B cell (primary cell): ENCODE measurements around the gene TTLL5. TPM values are rescaled to one million over a fixed set of nuclear protein-coding genes. Genes with fewer than 3 reads are reported as not detected.

Source experiments
- ATAC-seq: fragments of 200-7000 bp; cut with Tn5 transposase; one replicate; pipeline ENCODE4 v1.10.0; 2021; ENCODE audit warnings: low read depth, mild to moderate bottlenecking, moderate number of reproducible peaks, moderate library complexity
- CTCF ChIA-PET: fragments of 350-600 bp; sonication (Branson Sonifier 250); formaldehyde crosslinking; loops from one replicate; lab custom pipeline; 2021; ENCODE audit warnings: antibody characterized with exemption, inconsistent platforms; lab: Charles Lee
- POLR2A ChIA-PET: fragments of 350-600 bp; sonication (Branson Sonifier 250); formaldehyde crosslinking; loops from one replicate; lab custom pipeline; 2021; ENCODE audit warnings: antibody characterized with exemption; lab: Charles Lee
- DNase-seq: peaks from one replicate; pipeline ENCODE4 v3.0.0; 2013
- H2AFZ ChIP-seq: 2 replicates; pipeline ENCODE4 v1.6.1; 2012; ENCODE audit warnings: mild to moderate bottlenecking, low read depth, low read length; ENCODE audit not compliant: insufficient read depth, poor library complexity, severe bottlenecking
- H3K27ac ChIP-seq, 2 donors: 1 replicate in 1 of 2; 2 replicates in 1 of 2; pipeline ENCODE4 v1.5.1; 2012 to 2013; ENCODE audit warnings: low read length in 2 of 2, mild to moderate bottlenecking in 2 of 2, moderate library complexity in 1 of 2
- H3K27me3 ChIP-seq, 4 experiments: fragments of 200-600 bp in 1 of 4; sonication (generic) in 1 of 4; replicated peaks in 1 of 4; 1 replicate in 2 of 4; 2 replicates in 2 of 4; pipeline versions ENCODE4 v1.6.1 to v1.7.0; 2013 to 2016; ENCODE audit warnings: low read length in 3 of 4, mild to moderate bottlenecking in 2 of 4, mixed read lengths in 1 of 4, moderate library complexity in 1 of 4; ENCODE audit not compliant: insufficient read depth in 4 of 4, control insufficient read depth in 3 of 4; ENCODE audit errors: control extremely low read depth in 1 of 4
- H3K36me3 ChIP-seq, 2 experiments: replicated peaks in 1 of 2; 1 replicate in 1 of 2; 2 replicates in 1 of 2; pipeline versions ENCODE4 v1.6.1 to v1.7.1; 2013; ENCODE audit warnings: low read length in 1 of 2; ENCODE audit not compliant: insufficient read depth in 2 of 2, control insufficient read depth in 1 of 2; ENCODE audit errors: control extremely low read depth in 1 of 2, extremely low read depth in 1 of 2
- H3K4me1 ChIP-seq, 2 donors: fragments of 200-600 bp in 1 of 2; sonication (generic) in 1 of 2; 1 replicate in 1 of 2; 2 replicates in 1 of 2; pipeline versions ENCODE4 v1.5.1 to v1.6.1; 2013 to 2017; ENCODE audit warnings: low read length in 2 of 2; ENCODE audit not compliant: control insufficient read depth in 2 of 2, insufficient read depth in 2 of 2
- H3K4me2 ChIP-seq: replicated peaks from 2 replicates; pipeline ENCODE3; 2012; ENCODE audit warnings: mild to moderate bottlenecking, low read depth, low read length; ENCODE audit not compliant: poor library complexity, severe bottlenecking
- H3K4me3 ChIP-seq, 5 experiments: fragments of 200-600 bp in 1 of 5; sonication (generic) in 1 of 5; 1 replicate in 3 of 5; 2 replicates in 2 of 5; pipeline versions ENCODE4 v1.5.1 to v1.7.0; 2011 to 2016; ENCODE audit warnings: low read length in 4 of 5, mild to moderate bottlenecking in 4 of 5, low read depth in 2 of 5, control low read depth in 1 of 5, moderate library complexity in 1 of 5; ENCODE audit not compliant: insufficient read depth in 1 of 5; ENCODE audit errors: control extremely low read depth in 1 of 5, extremely low read depth in 1 of 5
- H3K79me2 ChIP-seq: fragments of 200-600 bp; sonication (generic); one replicate; pipeline ENCODE4 v1.6.0; 2016; ENCODE audit warnings: low read length; ENCODE audit not compliant: control insufficient read depth, insufficient read depth
- H3K9ac ChIP-seq: fragments of 200-600 bp; sonication (generic); 2 replicates; pipeline ENCODE4 v1.6.1; 2017; ENCODE audit warnings: mild to moderate bottlenecking, low read length, moderate library complexity
- H3K9me3 ChIP-seq, 3 donors: one replicate each; pipeline versions ENCODE4 v1.6.1 to v1.7.1; 2013; ENCODE audit warnings: low read length in 2 of 3; ENCODE audit not compliant: control insufficient read depth in 2 of 3, insufficient read depth in 1 of 3; ENCODE audit errors: control extremely low read depth in 1 of 3
- H4K20me1 ChIP-seq: 2 replicates; pipeline ENCODE4 v1.6.0; 2012; ENCODE audit warnings: mild to moderate bottlenecking, low read length; ENCODE audit not compliant: insufficient read depth, control insufficient read depth, poor library complexity, severe bottlenecking
- H3K27ac Mint-ChIP-seq: one replicate; pipeline ENCODE4 v1.8.0; 2021; ENCODE audit warnings: mixed read lengths
- H3K27me3 Mint-ChIP-seq: one replicate; pipeline ENCODE4 v1.8.0; 2021; ENCODE audit warnings: mixed read lengths
- H3K4me1 Mint-ChIP-seq: one replicate; pipeline ENCODE4 v1.8.0; 2021; ENCODE audit warnings: mixed read lengths
- H3K4me3 Mint-ChIP-seq: one replicate; pipeline ENCODE4 v1.8.0; 2021; ENCODE audit warnings: mixed read lengths
- H3K9me3 Mint-ChIP-seq: one replicate; pipeline ENCODE4 v1.8.0; 2022; ENCODE audit warnings: mixed read lengths; ENCODE audit not compliant: insufficient read depth
- CTCF ChIP-seq: fragments of 200-600 bp; IDR thresholded peaks from one replicate; pipeline ENCODE4 v1.8.0; 2022; ENCODE audit warnings: antibody characterized with exemption, mild to moderate bottlenecking
- EZH2 ChIP-seq: IDR thresholded peaks from 2 replicates; pipeline ENCODE4 v1.6.1; 2012; ENCODE audit warnings: borderline replicate concordance, low read depth, mild to moderate bottlenecking, moderate library complexity, low read length; ENCODE audit not compliant: insufficient read depth, poor library complexity, severe bottlenecking
- WGBS: methylation state at CpG from one replicate; pipeline ENCODE4 v1.1.5; 2013; ENCODE audit warnings: missing lambda C conversion rate; ENCODE audit not compliant: insufficient coverage; 5-methylcytosine and 5-hydroxymethylcytosine counted together
- intact Hi-C: fragments of 100-400 bp; cut with micrococcal nuclease; formaldehyde crosslinking; loops from one replicate; pipeline ENCODE4 v1.10.0; 2022
- polyA plus RNA-seq: library from polyadenylated mRNA; depleted of rRNA; stranded (reverse); fragments of >200 nt; gene quantifications from 2 replicates; pipeline ENCODE4 v1.2.3, GENCODE V29; 2012
- total RNA-seq, 2 donors: library from RNA; stranded (reverse); fragments of 120-200 nt in 1 of 2; gene quantifications; 1 replicate in 1 of 2; 2 replicates in 1 of 2; pipeline versions ENCODE4 v1.2.3 to v1.2.4, GENCODE V29; 2013 to 2022

The TTLL5 gene
- total and polyA plus RNA-seq, 2 donors (not counting 1 experiment from before 2014, with no cell fraction given), result 10.9 to 50.9 TPM

GRCh38 chr14:75896341-75896740 lies 235.3 kb downstream of the TTLL5 start:
- intact Hi-C loops, result no loop called here
- Histone ChIP-seq H3K4me1 (no peaks in the 10 kb centered on the region), H3K27ac (no peak overlapping the region), H3K27me3 (no peaks in the 10 kb centered on the region), H3K9ac (no peak overlapping the region), H3K4me2 (no peak overlapping the region), H3K9me3 (no peaks in the 10 kb centered on the region), H4K20me1 (no peaks in the 10 kb centered on the region), H3K79me2 (no peaks in the 10 kb centered on the region), H3K4me3 (no peak overlapping the region), H3K36me3 (peaks cover 0 to 1% of the 10 kb centered on the region in 2 experiments), H2AFZ (no peak overlapping the region)
- Mint-ChIP-seq H3K27ac (no peak overlapping the region), H3K9me3 (no peaks in the 10 kb centered on the region), H3K4me3 (no peak overlapping the region), H3K27me3 (no peaks in the 10 kb centered on the region), H3K4me1 (no peaks in the 10 kb centered on the region)
- ATAC-seq (no peak), DNase-seq (no peak)
- ChIA-PET POLR2A (no interaction called here), CTCF (interaction anchor here (2.6 kb wide), 1 partner anchor 10 kb away, joined by 12 read pairs; no protein-coding TSS in a partner anchor)
- TF ChIP-seq EZH2, result no peak
- no peak for TF ChIP-seq CTCF
- WGBS, result no CpG with 5 or more reads among the region's 2 CpGs

GRCh38 chr14:75904311-75904710 lies 243.3 kb downstream of the TTLL5 start:
- H4K20me1 ChIP-seq, result no peaks in the 10 kb centered on the region
- ATAC-seq (no peak), DNase-seq (no peak)
- ChIA-PET CTCF (interaction anchor here (14.1 kb wide), 1 partner anchor 76 kb away, joined by 376 read pairs; the partner anchor contains the start of genes IFT43 and TGFB3), POLR2A (no interaction called here)
- H3K9me3 ChIP-seq, result no peaks in the 10 kb centered on the region
- no peak overlapping the region for H3K4me2 ChIP-seq
- H3K36me3 ChIP-seq, result no peaks in the 10 kb centered on the region
- intact Hi-C loops, result no loop called here
- Mint-ChIP-seq H3K4me1 (no peaks in the 10 kb centered on the region), H3K27ac (no peak overlapping the region), H3K27me3 (no peaks in the 10 kb centered on the region), H3K9me3 (no peaks in the 10 kb centered on the region), H3K4me3 (no peak overlapping the region)
- no peaks in the 10 kb centered on the region for H3K27me3 ChIP-seq
- TF ChIP-seq CTCF (no peak), EZH2 (no peak)
- 75% methylated on average over 2 of the region's 3 CpGs for WGBS
- no peaks in the 10 kb centered on the region for H3K4me1 ChIP-seq
- H3K4me3 ChIP-seq, result no peak overlapping the region
- no peaks in the 10 kb centered on the region for H3K79me2 ChIP-seq
- H3K27ac ChIP-seq, result no peak overlapping the region
- H2AFZ ChIP-seq, result no peak overlapping the region
- no peak overlapping the region for H3K9ac ChIP-seq
